HepG2 (cell line): ENCODE measurements around the gene CDC27.

Experiments
- CBX5 ChIP-seq: sonication (generic); formaldehyde crosslinking; IDR thresholded peaks from 2 replicates; pipeline ENCODE4 v1.4.0; 2020; ENCODE audit warnings: missing genetic modification reagents, borderline replicate concordance
- CEBPG ChIP-seq: IDR thresholded peaks from 2 replicates; pipeline ENCODE4 v1.6.1; 2016
- POLR2AphosphoS2 ChIP-seq: IDR thresholded peaks from 2 replicates; pipeline ENCODE4 v1.6.1; 2011; ENCODE audit warnings: low read depth, low read length, improper control_type of control experiment
- U2AF1 ChIP-seq: fragments of 200-400 bp; formaldehyde crosslinking; optimal IDR thresholded peaks from 2 replicates; pipeline ENCODE3; 2017; ENCODE audit warnings: mild to moderate bottlenecking, low read depth, low read length
- ZBTB42 ChIP-seq: sonication (generic); formaldehyde crosslinking; IDR thresholded peaks from 2 replicates; pipeline ENCODE4 v1.5.0; 2020; ENCODE audit warnings: mild to moderate bottlenecking, missing genetic modification reagents
- ZKSCAN1 ChIP-seq: fragments of 150-350 bp; IDR thresholded peaks from 2 replicates; pipeline ENCODE4 v1.6.1; 2014; ENCODE audit warnings: low read length
- ZNF274 ChIP-seq: sonication (generic); formaldehyde crosslinking; IDR thresholded peaks from 2 replicates; pipeline ENCODE4 v1.5.1; 2020; ENCODE audit warnings: mild to moderate bottlenecking, missing genetic modification reagents
- ZNF496 ChIP-seq: sonication (generic); formaldehyde crosslinking; IDR thresholded peaks from 2 replicates; pipeline ENCODE4 v1.8.1; 2023; ENCODE audit warnings: mild to moderate bottlenecking, moderate library complexity, missing genetic modification reagents; ENCODE audit not compliant: insufficient replicate concordance
- ZNF552 ChIP-seq: sonication (generic); formaldehyde crosslinking; IDR thresholded peaks from 2 replicates; pipeline ENCODE4 v1.9.0; 2022; ENCODE audit warnings: missing genetic modification reagents, mild to moderate bottlenecking, borderline replicate concordance
- TF ChIP-seq, protein P1 (sequence below): IDR thresholded peaks from 2 replicates; pipeline ENCODE4 v1.6.1; 2012; ENCODE audit warnings: inconsistent platforms

DNA sequence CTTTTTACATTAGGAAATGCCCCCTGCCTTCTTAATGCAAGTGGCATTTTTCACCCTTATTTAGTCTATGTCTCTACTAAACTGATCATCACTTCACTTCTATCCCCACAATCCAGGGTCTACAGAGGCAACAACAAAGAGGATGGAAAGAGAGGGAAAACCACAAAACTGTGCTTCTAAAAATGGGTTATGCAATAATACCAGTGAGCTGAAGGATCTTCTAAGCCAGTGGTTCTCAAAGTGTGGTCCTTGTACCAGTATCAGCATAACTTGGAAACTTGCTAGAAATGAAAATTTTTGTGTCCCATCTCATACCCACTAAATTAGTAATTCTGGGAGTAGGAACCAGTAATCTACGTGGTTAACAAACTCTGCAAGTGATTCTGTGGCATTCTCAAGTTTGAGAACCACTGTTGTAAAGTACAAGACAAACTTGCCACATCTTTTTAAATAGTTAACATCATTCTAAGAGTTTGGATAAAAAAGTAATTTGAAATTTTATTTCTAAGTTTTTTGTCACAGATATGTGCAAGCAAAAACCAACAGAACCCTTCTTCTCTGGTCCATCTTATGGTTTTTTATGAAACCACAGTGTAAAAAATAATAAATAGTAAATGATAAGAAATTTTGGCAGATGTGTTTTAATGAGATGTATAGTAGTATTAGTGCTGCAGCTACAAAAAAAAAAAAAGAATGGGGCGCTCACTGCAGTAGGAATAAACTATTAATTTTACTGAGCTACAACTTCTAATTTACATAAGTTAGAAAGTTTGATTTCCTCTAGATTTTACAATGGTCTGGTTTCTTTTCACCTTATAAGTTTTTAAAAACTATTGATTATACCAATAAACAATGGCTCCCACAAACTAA, 16.2 kb downstream of the CDC27 start:
- TF ChIP-seq, protein P1, sequence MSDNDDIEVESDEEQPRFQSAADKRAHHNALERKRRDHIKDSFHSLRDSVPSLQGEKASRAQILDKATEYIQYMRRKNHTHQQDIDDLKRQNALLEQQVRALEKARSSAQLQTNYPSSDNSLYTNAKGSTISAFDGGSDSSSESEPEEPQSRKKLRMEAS, result no peak
- TF ChIP-seq ZNF274 (CRISPR knock-in tag), result no peak
- no peak for TF ChIP-seq POLR2AphosphoS2
- no peak for TF ChIP-seq ZKSCAN1
- TF ChIP-seq CEBPG (CRISPR knock-in tag), result peak; percentile 22; the same call in 1 of the 2 replicates
- TF ChIP-seq ZNF496 (CRISPR knock-in tag), result no peak
- no peak for TF ChIP-seq ZBTB42
- no peak for TF ChIP-seq CBX5
- no peak for TF ChIP-seq U2AF1
- no peak for TF ChIP-seq ZNF552 (CRISPR knock-in tag)
